ENCODE results near the gene S1PR3. TPM values are rescaled to one million over a fixed set of nuclear protein-coding genes. Genes with fewer than 3 reads are reported as not detected.

Gene S1PR3
- total RNA-seq, 1 experiment from 2014 or later: 8.4 TPM

GRCh38 chr9:88960632-88961031 is 30.6 kb upstream of the S1PR3 start:
- H2AFZ ChIP-seq (ENCODE audit: low read length): no peak overlapping the region
- no peaks in the 10 kb centered on the region for H3K9me3 ChIP-seq (ENCODE audit: low read length)
- no peak overlapping the region for H3K4me3 ChIP-seq (ENCODE audit: low read length)
- ATAC-seq (no peak), DNase-seq (no peak)
- POLR2A ChIA-PET (ENCODE audit: unreplicated experiment): no interaction called here
- no peaks in the 10 kb centered on the region for H3K36me3 ChIP-seq (ENCODE audit: low read depth, low read length)
- no peak for TF ChIP-seq EZH2phosphoT487 (IDR thresholded peaks at IDR 0.05; ENCODE audit: borderline replicate concordance, low read length)
- TF ChIP-seq CTCF (conservative IDR thresholded peaks at IDR 0.05; ENCODE audit: low read depth, low read length): no peak
- TF ChIP-seq EZH2 (IDR thresholded peaks at IDR 0.05; ENCODE audit: low read length, unreplicated experiment): no peak
- no peak overlapping the region for H3K9ac ChIP-seq (ENCODE audit: low read length)
- BruUV-seq (replicated peaks): no TSS peak
- H3K4me2 ChIP-seq (ENCODE audit: low read length): no peak overlapping the region
- intact Hi-C loops (cut with micrococcal nuclease): no loop called here
- no peaks in the 10 kb centered on the region for H3K4me1 ChIP-seq (ENCODE audit: insufficient read depth, low read length)
- no peak overlapping the region for H3K27ac ChIP-seq (ENCODE audit: low read length)
- no peaks in the 10 kb centered on the region for H3K79me2 ChIP-seq (ENCODE audit: low read length)
- no peaks in the 10 kb centered on the region for H3K9me2 ChIP-seq (replicated peaks; ENCODE audit: low read length)
- CTCF ChIA-PET: no interaction called here
- no peaks in the 10 kb centered on the region for H4K20me1 ChIP-seq (ENCODE audit: low read length)
- H3F3A ChIP-seq (ENCODE audit: low read length, unreplicated experiment): no peaks in the 10 kb centered on the region
- H3K27me3 ChIP-seq (ENCODE audit: low read length): no peaks in the 10 kb centered on the region

GRCh38 chr9:88965473-88965872 is 25.8 kb upstream of the S1PR3 start:
- no peak for TF ChIP-seq EZH2 (IDR thresholded peaks at IDR 0.05; ENCODE audit: low read length, unreplicated experiment)
- TF ChIP-seq CTCF (conservative IDR thresholded peaks at IDR 0.05; ENCODE audit: low read depth, low read length): no peak
- no peak for TF ChIP-seq EZH2phosphoT487 (IDR thresholded peaks at IDR 0.05; ENCODE audit: borderline replicate concordance, low read length)
- CTCF ChIA-PET: no interaction called here

GRCh38 chr9:88966894-88967676 is 24.2 kb upstream of the S1PR3 start:
- POLR2A ChIA-PET (ENCODE audit: unreplicated experiment): no interaction called here

More at GRCh38 chr9:88965473-88965872, 25.8 kb upstream of the S1PR3 start:
- Histone ChIP-seq H3F3A (ENCODE audit: low read length, unreplicated experiment) (no peaks in the 10 kb centered on the region), H3K9me3 (ENCODE audit: low read length) (no peaks in the 10 kb centered on the region), H3K4me2 (ENCODE audit: low read length) (no peak overlapping the region), H3K79me2 (ENCODE audit: low read length) (no peaks in the 10 kb centered on the region), H3K9me2 (replicated peaks; ENCODE audit: low read length) (no peaks in the 10 kb centered on the region), H3K9ac (ENCODE audit: low read length) (no peak overlapping the region), H3K4me3 (ENCODE audit: low read length) (no peak overlapping the region), H3K27ac (ENCODE audit: low read length) (no peak overlapping the region), H3K4me1 (ENCODE audit: insufficient read depth, low read length) (peaks cover 8% of the 10 kb centered on the region; the same call in 1 of the 2 replicates), H3K27me3 (ENCODE audit: low read length) (no peaks in the 10 kb centered on the region), H3K36me3 (ENCODE audit: low read depth, low read length) (no peaks in the 10 kb centered on the region), H4K20me1 (ENCODE audit: low read length) (no peaks in the 10 kb centered on the region), H2AFZ (ENCODE audit: low read length) (no peak overlapping the region)
- DNase-seq: no peak
- intact Hi-C loops (cut with micrococcal nuclease): no loop called here
- no TSS peak for BruUV-seq (replicated peaks)
- POLR2A ChIA-PET (ENCODE audit: unreplicated experiment): no interaction called here
- ATAC-seq: no peak

More at GRCh38 chr9:88966894-88967676, 24.2 kb upstream of the S1PR3 start:
- Histone ChIP-seq H4K20me1 (ENCODE audit: low read length) (no peaks in the 10 kb centered on the region), H3K79me2 (ENCODE audit: low read length) (no peaks in the 10 kb centered on the region), H3K27me3 (ENCODE audit: low read length) (no peaks in the 10 kb centered on the region), H3K4me3 (ENCODE audit: low read length) (no peak overlapping the region), H2AFZ (ENCODE audit: low read length) (no peak overlapping the region), H3K36me3 (ENCODE audit: low read depth, low read length) (no peaks in the 10 kb centered on the region), H3K4me2 (ENCODE audit: low read length) (no peak overlapping the region), H3F3A (ENCODE audit: low read length, unreplicated experiment) (no peaks in the 10 kb centered on the region), H3K9me2 (replicated peaks; ENCODE audit: low read length) (no peaks in the 10 kb centered on the region), H3K4me1 (ENCODE audit: insufficient read depth, low read length) (peaks cover 8% of the 10 kb centered on the region; the same call in 1 of the 2 replicates), H3K9ac (ENCODE audit: low read length) (no peak overlapping the region), H3K27ac (ENCODE audit: low read length) (no peak overlapping the region), H3K9me3 (ENCODE audit: low read length) (no peaks in the 10 kb centered on the region)
- intact Hi-C loops (cut with micrococcal nuclease): no loop called here
- BruUV-seq (replicated peaks): no TSS peak
- DNase-seq (no peak), ATAC-seq (no peak)
- TF ChIP-seq EZH2 (IDR thresholded peaks at IDR 0.05; ENCODE audit: low read length, unreplicated experiment) (no peak), EZH2phosphoT487 (IDR thresholded peaks at IDR 0.05; ENCODE audit: borderline replicate concordance, low read length) (no peak), CTCF (conservative IDR thresholded peaks at IDR 0.05; ENCODE audit: low read depth, low read length) (no peak)
- CTCF ChIA-PET: no interaction called here
